Activated T-helper 1 cell treated with anti-CD3 and anti-CD28 coated beads, Interleukin-12 subunit alpha, Interleukin-12 subunit beta, Interleukin-2, Interleukin-4 antibody, amounts not matched to agents 30 ng/mL and 10 ng/mL and 1 ng/mL, durations not matched to agents 14 hours and 24 hours and 36 hours (primary cell): ENCODE data around the gene C1orf167. TPM values are rescaled to one million over a fixed set of nuclear protein-coding genes. Genes with fewer than 3 reads are reported as not detected.
A peak's percentile ranks its signal among the peaks of the same experiment; 100 is the strongest.

Experiments
- DNase-seq: peaks from one replicate; pipeline ENCODE4 v3.0.0; 2021; ENCODE audit warnings: low spot score
- H3K27ac Mint-ChIP-seq: one replicate; pipeline ENCODE4 v1.8.0; 2021; ENCODE audit warnings: mild to moderate bottlenecking, mixed read lengths
- H3K27me3 Mint-ChIP-seq: one replicate; pipeline ENCODE4 v1.8.0; 2022; ENCODE audit warnings: mild to moderate bottlenecking, moderate library complexity, mixed read lengths; ENCODE audit not compliant: insufficient read depth
- H3K36me3 Mint-ChIP-seq: one replicate; pipeline ENCODE4 v1.8.0; 2021; ENCODE audit warnings: low read depth, mixed read lengths
- H3K4me1 Mint-ChIP-seq: one replicate; pipeline ENCODE4 v1.8.0; 2021; ENCODE audit warnings: low read depth, mixed read lengths
- H3K4me3 Mint-ChIP-seq: one replicate; pipeline ENCODE4 v1.8.0; 2021; ENCODE audit warnings: mild to moderate bottlenecking, moderate library complexity, mixed read lengths
- H3K9me3 Mint-ChIP-seq: one replicate; pipeline ENCODE4 v1.8.0; 2021; ENCODE audit warnings: mixed read lengths
- intact Hi-C: fragments of 100-400 bp; cut with micrococcal nuclease; formaldehyde crosslinking; loops from one replicate; pipeline ENCODE4 v1.15.1; 2024
- total RNA-seq: library from RNA; stranded (reverse); gene quantifications from 2 replicates; pipeline ENCODE4 v1.2.3, GENCODE V29; 2022

Gene C1orf167
- total RNA-seq, 1 donor from 2014 or later, result not detected

DNA sequence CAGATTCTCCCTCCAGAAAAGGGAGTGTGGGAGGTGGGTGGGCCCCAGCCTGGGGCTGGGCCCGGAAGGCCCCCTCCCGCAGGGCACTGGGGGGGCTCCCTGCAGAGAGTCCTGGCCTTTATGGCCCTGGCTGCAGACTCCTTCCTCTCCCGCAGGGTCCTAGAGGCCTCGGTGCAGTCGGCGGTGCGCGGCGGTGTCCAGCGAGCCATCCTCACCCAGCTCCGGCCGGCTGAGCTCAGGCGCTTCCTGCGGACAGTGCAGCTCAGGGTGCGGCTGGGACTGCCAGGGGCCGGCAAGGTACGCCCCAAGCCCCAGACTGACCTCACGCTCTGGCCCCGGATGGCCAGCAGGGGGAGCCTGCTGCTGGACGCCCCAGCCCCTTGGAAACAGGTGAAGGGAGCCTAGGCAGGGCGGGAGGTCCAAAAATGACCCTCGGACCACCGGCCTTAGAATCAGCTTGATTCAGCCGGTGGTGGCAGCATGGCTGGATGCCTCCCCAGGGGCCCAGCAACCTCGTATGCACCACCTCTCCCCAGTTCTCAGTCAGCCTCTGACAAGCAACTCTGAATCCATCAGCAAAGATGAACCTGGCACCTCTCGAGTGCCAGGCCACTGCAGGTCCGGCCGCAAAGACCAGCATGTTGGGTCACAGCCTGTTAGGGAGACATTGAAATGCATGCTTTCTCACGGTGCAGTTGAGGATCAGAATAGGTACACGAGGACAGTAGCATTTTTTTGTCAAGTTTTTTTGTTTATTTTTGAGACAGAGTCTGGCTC, 23.2 kb downstream of the C1orf167 start:
- Mint-ChIP-seq H3K36me3 (no peaks in the 10 kb centered on the region), H3K9me3 (no peaks in the 10 kb centered on the region), H3K4me1 (no peaks in the 10 kb centered on the region), H3K27me3 (no peaks in the 10 kb centered on the region), H3K27ac (no peak overlapping the region), H3K4me3 (no peak overlapping the region)
- peak; percentile 21 for DNase-seq
- intact Hi-C loops, result loop anchor here (1.0 kb wide), 1 partner anchor 20 kb away; the partner anchor contains the start of gene MTHFR

DNA sequence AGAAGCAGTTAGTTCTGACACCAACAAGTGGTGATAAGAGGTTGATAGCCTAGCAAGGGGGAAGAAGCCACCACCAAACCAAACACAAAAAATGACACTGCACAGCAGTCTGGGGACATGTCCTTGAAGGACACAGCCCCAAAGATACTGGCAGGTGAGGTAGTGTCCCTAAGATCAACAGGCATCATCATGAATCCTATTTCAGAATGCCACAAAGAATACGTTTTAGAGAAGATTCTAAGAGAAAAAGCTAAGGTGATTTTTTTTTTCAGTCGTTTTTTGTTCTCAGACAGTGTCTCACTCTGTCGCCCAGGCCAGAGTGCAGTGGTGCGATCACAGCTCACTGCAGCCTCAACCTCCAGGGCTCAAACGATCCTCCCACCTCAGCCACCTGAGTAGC, 24.2 kb downstream of the C1orf167 start:
- no peak overlapping the region for H3K27ac Mint-ChIP-seq
- H3K36me3 Mint-ChIP-seq, result peaks cover 4% of the 10 kb centered on the region
- H3K4me3 Mint-ChIP-seq, result no peak overlapping the region
- H3K9me3 Mint-ChIP-seq, result no peaks in the 10 kb centered on the region
- H3K27me3 Mint-ChIP-seq, result no peaks in the 10 kb centered on the region
- intact Hi-C loops, result no loop called here
- DNase-seq, result no peak
- H3K4me1 Mint-ChIP-seq, result no peaks in the 10 kb centered on the region

DNA sequence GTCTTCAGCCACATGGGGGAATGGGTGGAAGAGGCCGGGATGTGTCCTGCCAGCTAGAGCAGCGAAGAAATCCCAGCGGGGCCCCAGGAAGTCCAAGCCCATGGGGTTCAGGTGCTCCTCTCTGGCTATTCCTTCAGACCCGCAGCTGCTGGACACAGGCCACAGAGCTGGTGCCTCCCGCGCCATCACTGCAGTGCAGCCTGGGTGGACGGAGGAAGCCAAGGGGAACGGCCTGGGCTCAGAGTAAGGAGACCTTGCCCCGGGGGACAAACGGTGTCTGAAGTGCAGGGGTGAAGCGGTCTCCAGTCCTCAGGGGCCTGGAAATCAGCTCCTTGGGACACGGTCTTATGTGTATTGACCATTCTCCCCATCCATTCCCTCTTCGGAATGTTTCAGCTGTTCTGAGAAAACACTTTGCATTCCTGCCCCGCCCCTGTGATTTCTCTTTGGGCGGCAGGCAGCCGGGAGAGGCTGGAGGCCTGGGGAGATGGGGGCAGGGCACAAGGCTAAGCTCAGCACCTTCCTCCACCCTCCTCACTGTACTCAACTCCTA, 25.3 kb downstream of the C1orf167 start:
- Mint-ChIP-seq H3K27me3 (no peaks in the 10 kb centered on the region), H3K9me3 (no peaks in the 10 kb centered on the region), H3K4me3 (no peak overlapping the region), H3K36me3 (peaks cover 14% of the 10 kb centered on the region), H3K4me1 (no peaks in the 10 kb centered on the region), H3K27ac (no peak overlapping the region)
- intact Hi-C loops, result no loop called here
- no peak for DNase-seq

DNA sequence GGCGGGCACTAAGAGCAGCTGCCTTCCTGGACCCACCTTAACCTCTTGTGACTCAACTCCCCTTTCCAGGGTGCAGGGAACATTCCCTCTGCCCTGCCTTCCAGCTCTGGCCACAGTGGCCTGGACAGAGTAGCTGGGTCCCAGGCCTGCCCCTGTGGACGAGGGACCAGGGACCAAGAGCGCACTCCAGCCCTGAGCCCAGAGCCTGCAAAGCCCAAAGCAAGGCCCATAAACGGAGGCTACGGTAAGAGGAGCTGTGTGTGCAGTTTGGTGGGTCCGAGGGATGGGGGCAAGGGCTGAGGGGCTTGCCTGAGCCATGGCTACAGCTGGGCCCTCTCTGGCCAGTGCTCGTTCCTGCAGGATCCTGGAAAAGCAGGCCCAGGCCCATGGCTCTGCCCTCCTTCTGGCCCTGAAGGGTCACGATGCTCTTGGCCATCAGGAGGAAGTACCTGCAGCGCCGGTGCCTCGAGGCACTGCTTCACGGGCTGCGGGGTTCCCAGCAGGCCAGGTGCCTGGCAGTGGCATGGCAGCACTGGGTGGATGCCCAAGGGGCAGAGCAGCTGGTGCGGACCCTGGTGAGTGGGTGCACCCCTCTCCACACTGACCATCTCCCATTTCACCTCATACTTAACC, 25.9 kb downstream of the C1orf167 start:
- Mint-ChIP-seq H3K9me3 (no peaks in the 10 kb centered on the region), H3K4me3 (no peak overlapping the region), H3K27me3 (no peaks in the 10 kb centered on the region), H3K4me1 (no peaks in the 10 kb centered on the region), H3K27ac (no peak overlapping the region), H3K36me3 (peaks cover 15% of the 10 kb centered on the region)
- intact Hi-C loops, result no loop called here
- no peak for DNase-seq

DNA sequence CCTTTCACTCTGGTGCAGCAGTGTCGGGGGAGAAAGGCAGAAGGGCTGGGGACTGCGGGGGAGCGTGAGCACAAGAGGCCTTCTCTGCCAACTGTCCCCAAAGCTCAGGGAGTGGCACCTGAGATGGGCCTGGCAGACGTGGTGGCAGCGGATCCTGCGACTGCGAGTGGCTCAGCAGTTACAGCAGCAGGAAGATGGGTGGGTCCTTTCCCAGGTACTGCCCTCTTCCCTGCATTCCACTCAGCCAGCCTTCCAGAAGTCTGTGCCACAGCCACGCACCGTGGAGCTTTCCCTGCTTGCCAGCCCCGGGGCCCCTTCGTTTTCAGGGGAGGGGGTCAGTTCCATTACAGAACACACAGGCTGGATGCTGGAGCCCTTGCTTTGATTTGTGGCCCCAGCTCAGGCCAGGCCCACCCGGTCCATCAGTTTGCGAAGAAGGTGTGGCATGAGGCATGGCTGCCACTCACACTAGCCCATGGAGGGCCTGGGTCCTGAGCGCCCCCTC, 26.6 kb downstream of the C1orf167 start:
- Mint-ChIP-seq H3K9me3 (no peaks in the 10 kb centered on the region), H3K4me1 (no peaks in the 10 kb centered on the region), H3K27me3 (no peaks in the 10 kb centered on the region), H3K27ac (no peak overlapping the region), H3K36me3 (peaks cover 15% of the 10 kb centered on the region), H3K4me3 (no peak overlapping the region)
- intact Hi-C loops, result no loop called here
- no peak for DNase-seq

DNA sequence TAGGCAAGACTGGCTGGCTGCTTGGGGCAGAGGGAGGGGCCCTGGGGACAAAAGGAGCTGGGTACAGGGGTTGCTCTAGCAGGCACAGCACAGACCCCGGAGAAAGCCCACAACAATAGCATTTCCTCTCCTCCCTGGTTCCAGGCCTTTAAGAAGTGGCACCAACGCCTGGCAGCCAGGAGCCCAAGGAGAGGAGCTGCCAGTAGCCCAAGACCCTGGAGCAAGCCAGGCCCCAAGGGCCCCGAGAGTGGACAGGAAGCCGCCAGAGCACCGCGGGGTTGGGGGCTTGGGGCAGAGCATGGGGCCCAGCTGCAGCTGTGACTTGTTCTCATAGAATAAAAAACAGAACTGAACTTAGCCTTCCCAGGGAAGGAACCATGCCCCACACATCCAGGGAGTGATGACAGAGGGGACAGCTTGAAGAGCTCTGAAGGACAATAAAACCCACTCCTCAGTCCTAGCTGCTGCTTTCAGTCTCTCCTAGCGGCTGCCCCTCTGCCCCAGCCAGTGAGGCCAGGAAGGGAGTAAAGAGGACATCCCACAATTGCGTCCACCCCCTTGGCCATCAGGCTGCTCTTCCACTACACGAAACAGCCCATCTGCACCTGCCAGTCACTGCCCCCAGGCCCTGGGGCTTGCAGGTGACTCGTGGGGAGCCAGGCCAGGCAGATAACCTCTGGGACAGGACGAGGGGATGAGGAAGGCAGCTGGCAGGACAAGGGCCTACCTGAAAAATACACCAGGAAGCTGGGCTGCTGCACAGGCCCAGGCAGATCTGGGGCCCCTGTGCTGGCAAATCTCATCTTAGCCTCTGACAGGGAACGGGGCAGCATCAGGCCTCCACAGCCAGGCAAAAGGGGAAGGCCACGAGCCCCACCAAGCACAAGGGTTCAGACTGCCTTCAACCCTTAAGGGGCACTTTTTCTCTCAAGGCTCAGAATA, 27.4 kb downstream of the C1orf167 start:
- no peaks in the 10 kb centered on the region for H3K9me3 Mint-ChIP-seq
- no peaks in the 10 kb centered on the region for H3K27me3 Mint-ChIP-seq
- DNase-seq, result no peak
- peaks cover 17% of the 10 kb centered on the region for H3K36me3 Mint-ChIP-seq
- H3K4me1 Mint-ChIP-seq, result no peaks in the 10 kb centered on the region
- intact Hi-C loops, result no loop called here
- H3K4me3 Mint-ChIP-seq, result no peak overlapping the region
- no peak overlapping the region for H3K27ac Mint-ChIP-seq

DNA sequence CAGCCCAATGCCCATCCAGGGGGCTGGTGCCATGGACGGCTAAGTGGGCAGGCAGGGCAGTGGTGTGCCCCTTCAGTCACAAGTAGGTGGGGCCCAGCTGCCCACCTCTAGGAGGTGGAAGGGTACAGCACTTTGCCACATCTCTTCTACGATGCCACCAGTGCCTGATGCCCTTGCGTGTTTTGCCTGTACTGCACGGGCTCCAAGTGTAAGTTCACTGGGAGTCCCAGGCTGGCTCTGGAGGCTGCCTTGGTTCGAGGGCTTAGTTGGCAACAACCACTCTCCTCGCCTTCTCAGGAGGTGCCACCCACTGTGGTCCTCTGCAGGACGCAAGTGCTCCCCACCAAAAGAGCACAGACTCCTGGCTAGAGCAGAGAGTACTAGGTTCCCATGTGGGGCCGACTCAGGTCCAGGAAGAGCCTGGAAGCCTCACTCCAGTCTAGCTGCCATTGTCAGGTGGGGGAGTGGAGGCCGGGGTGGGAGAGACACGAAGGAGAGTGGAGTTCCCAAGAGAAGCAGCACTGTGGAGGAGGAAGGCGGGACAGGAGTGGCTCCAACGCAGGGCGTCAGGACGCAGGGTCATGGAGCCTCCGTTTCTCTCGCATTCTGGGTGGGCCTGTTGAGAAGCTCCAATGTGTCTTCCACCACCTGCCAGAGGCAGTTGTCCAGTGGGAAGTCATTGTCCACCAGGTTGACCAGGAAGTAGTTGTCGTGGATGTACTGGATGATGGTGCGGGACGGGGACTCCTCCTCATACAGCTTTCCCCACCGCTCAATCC, 28.3 kb downstream of the C1orf167 start:
- no peak for DNase-seq
- Mint-ChIP-seq H3K9me3 (no peaks in the 10 kb centered on the region), H3K27ac (no peak overlapping the region), H3K36me3 (peaks cover 22% of the 10 kb centered on the region), H3K4me1 (no peaks in the 10 kb centered on the region), H3K27me3 (no peaks in the 10 kb centered on the region), H3K4me3 (no peak overlapping the region)
- intact Hi-C loops, result no loop called here

DNA sequence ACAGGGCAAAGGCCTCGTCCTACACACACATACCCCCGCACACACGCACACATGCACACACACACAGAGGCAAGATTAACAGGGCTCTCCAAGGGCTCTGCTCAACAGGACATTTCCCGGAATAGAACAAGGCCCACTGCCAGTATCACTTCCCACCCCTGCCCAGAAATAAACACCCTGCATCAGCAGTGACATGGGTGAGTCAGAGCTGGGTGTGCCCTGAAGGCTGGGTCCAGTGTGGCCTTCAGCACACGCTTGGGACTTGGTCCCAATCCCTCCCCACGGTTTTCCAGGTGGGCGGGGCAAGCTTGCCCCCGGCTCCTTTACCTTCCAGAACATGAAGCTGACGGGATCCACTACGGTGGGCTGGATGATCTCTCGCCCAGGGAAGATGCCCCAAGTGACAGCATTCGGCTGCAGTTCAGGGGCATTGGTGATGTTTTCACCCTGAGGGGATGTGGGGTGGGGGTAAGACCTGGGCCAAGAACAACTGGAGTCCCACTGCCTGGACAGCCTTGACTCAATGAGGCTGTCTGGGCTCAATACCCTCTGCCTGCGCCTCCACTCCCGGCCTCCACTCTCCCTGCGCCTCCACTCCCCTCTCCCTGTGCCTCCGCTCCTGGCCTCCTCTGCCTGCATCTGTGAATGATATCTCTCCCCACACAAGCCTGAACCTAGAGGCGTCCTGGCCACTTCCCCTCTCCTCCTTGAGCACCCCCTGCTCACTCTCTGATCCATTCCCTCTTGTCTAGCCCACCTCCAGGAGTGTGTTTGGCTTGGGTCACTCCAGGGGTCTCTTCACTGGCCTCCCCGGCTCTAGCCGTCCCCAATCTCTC, 29.1 kb downstream of the C1orf167 start:
- H3K27ac Mint-ChIP-seq, result no peak overlapping the region
- no peaks in the 10 kb centered on the region for H3K9me3 Mint-ChIP-seq
- intact Hi-C loops, result no loop called here

DNA sequence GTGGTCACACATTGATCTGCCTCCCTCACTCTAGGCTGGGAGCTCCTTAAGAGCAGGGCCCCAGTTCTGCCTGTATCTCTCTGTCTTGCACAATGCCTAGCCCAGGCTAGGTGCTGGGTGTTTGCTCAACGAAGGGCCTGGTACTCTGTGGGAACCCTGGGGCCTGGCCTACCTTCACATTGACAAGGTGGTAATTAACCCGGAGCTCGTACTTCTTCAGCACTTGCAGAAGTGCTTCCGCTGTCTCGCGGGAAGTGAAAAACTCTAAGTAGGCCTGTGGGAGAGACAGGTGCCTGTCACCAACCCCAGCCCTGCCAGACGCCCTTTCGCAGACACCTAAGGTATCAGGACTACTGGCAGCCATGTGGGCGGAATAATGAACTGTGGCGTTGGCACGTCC, 30.1 kb downstream of the C1orf167 start:
- no peak overlapping the region for H3K27ac Mint-ChIP-seq
- H3K9me3 Mint-ChIP-seq, result no peaks in the 10 kb centered on the region
- intact Hi-C loops, result no loop called here
- DNase-seq, result no peak
- H3K4me3 Mint-ChIP-seq, result no peak overlapping the region
- H3K27me3 Mint-ChIP-seq, result no peaks in the 10 kb centered on the region
- H3K36me3 Mint-ChIP-seq, result peaks cover 23% of the 10 kb centered on the region
- H3K4me1 Mint-ChIP-seq, result no peaks in the 10 kb centered on the region

More for the DNA sequence above, 29.1 kb downstream of the C1orf167 start:
- Mint-ChIP-seq H3K4me1 (no peaks in the 10 kb centered on the region), H3K4me3 (no peak overlapping the region), H3K36me3 (peaks cover 23% of the 10 kb centered on the region), H3K27me3 (no peaks in the 10 kb centered on the region)
- no peak for DNase-seq

DNA sequence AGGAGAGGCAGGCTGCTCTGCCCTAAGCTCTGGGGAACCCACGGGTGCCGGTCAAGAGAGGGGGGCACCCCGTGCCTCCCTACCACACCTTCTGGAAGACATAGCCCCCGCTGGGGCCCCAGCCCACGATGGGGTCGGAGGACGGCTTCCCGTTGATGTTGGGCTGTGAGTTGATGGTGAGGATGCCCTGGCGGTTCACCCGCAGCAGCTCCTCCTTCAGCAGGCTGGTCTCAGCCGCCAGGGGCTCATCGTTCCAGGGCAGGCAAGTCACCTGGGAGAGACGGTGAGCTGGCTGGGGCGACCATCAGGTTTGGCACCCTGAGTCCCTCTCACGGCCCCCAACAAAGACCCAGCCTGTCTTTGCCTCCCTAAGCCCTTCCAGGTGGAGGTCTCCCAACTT, 31.8 kb downstream of the C1orf167 start:
- intact Hi-C loops, result no loop called here
- no peaks in the 10 kb centered on the region for H3K4me1 Mint-ChIP-seq
- H3K36me3 Mint-ChIP-seq, result peaks cover 25% of the 10 kb centered on the region
- no peaks in the 10 kb centered on the region for H3K9me3 Mint-ChIP-seq
- DNase-seq, result no peak
- H3K27me3 Mint-ChIP-seq, result no peaks in the 10 kb centered on the region
- no peak overlapping the region for H3K4me3 Mint-ChIP-seq
- H3K27ac Mint-ChIP-seq, result no peak overlapping the region

DNA sequence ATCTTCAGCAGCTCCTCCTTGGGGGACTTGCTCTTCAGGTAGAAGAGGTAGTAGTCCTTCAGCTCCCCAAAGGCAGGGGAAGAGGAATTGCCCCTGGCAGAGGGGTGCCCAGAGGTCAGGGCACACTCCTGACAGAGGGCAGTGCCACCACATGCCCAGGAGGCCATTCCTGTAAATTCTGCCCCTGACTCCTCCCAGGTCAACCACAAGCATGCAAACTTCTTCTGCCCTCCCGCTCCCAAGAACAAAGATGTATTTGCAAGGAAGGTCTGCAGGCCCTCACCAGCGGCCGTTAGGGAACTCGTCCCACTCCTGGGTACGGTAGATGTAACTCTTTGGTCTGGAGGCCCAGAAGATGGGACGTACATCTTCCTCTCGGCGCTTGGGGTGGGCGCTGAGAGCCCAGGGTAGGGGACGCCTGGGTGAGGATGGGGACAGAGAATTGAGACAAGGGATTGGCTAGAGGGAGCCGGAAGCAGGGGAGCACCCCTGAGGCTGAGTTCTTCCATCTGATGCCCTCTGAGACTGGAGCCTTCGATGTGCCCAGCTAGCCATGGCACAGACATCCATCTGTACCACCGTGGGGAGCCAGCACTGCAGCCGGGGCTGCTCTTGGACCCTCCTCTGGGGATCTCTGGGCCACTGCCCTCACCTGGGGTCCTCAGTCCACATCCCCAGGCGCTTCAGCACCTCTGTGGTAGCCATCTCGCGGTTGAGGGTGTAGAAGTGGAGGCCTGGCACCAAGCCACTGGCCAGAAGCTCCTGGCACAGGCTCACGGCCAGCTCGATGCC, 32.6 kb downstream of the C1orf167 start:
- no peak for DNase-seq
- no peak overlapping the region for H3K4me3 Mint-ChIP-seq
- H3K36me3 Mint-ChIP-seq, result peaks cover 27% of the 10 kb centered on the region
- H3K9me3 Mint-ChIP-seq, result no peaks in the 10 kb centered on the region
- intact Hi-C loops, result no loop called here
- no peaks in the 10 kb centered on the region for H3K27me3 Mint-ChIP-seq
- H3K27ac Mint-ChIP-seq, result no peak overlapping the region
- no peaks in the 10 kb centered on the region for H3K4me1 Mint-ChIP-seq
